ENCODE results near the gene KIAA0408.

KIAA0408 gene
- total RNA-seq: 0 to 1.1 (median 0) reads per million in 17 experiments

- DNase-seq: no peak
Measured at GRCh38 chr6:127459231-127459641, at the start of gene KIAA0408. TSS of gene KIAA0408 (minus strand) at chr6:127459389. CDS start at chr6:127453981, 5,408 bp downstream.

GRCh38 chr6:127506894-127507293, 47.7 kb upstream of the KIAA0408 start:
- no peak for DNase-seq

- DNase-seq: no peak
Measured at GRCh38 chr6:127503022-127503421, 43.8 kb upstream of the KIAA0408 start.

- DNase-seq: no peak
Measured at GRCh38 chr6:127497410-127497809, 38.2 kb upstream of the KIAA0408 start.

GRCh38 chr6:127496471-127496870, 37.3 kb upstream of the KIAA0408 start:
- no peak for DNase-seq

- DNase-seq: no peak
Measured at GRCh38 chr6:127494240-127494767, 35.1 kb upstream of the KIAA0408 start.

- no peak for DNase-seq
Measured at GRCh38 chr6:127489248-127489647, 30.1 kb upstream of the KIAA0408 start.

GRCh38 chr6:127486934-127487333, 27.7 kb upstream of the KIAA0408 start:
- no peak for DNase-seq

- DNase-seq: peak in 3 of 4 experiments; percentile 17 to 70 (median 62)
Measured at GRCh38 chr6:127484212-127484863, 25.1 kb upstream of the KIAA0408 start.

GRCh38 chr6:127483399-127484055, 24.3 kb upstream of the KIAA0408 start:
- no peak for DNase-seq

- no peak for DNase-seq
Measured at GRCh38 chr6:127482325-127482724, 23.1 kb upstream of the KIAA0408 start.

- no peak for DNase-seq
Measured at GRCh38 chr6:127481628-127482027, 22.4 kb upstream of the KIAA0408 start.

- DNase-seq: no peak
Measured at GRCh38 chr6:127481111-127481510, 21.9 kb upstream of the KIAA0408 start.

GRCh38 chr6:127477658-127478057, 18.5 kb upstream of the KIAA0408 start:
- DNase-seq: no peak

GRCh38 chr6:127475823-127476176, 16.6 kb upstream of the KIAA0408 start:
- no peak for DNase-seq

GRCh38 chr6:127475135-127475822, 16.1 kb upstream of the KIAA0408 start:
- no peak for DNase-seq

- no peak for DNase-seq
Measured at GRCh38 chr6:127471379-127472255, 12.4 kb upstream of the KIAA0408 start.

- DNase-seq: no peak
Measured at GRCh38 chr6:127468936-127469335, 9.7 kb upstream of the KIAA0408 start.

GRCh38 chr6:127466416-127466815, 7.2 kb upstream of the KIAA0408 start:
- no peak for DNase-seq

GRCh38 chr6:127464881-127465459, 5.8 kb upstream of the KIAA0408 start:
- peak; percentile 64 to 87 (median 78) for DNase-seq

GRCh38 chr6:127464161-127464880, 5.1 kb upstream of the KIAA0408 start:
- no peak for DNase-seq

All from suppressor macrophage (primary cell).